GM12872 (cell line): ENCODE measurements around the gene SLC9C1.

Experiments used
- CTCF ChIP-seq: IDR thresholded peaks from 3 replicates; pipeline ENCODE4 v1.5.1; 2011; ENCODE audit warnings: low read depth, mild to moderate bottlenecking, low read length, moderate library complexity; ENCODE audit not compliant: insufficient read depth

Gene SLC9C1

GRCh38 chr3:112320691-112321090 lies 26.7 kb upstream of the SLC9C1 start:
- TF ChIP-seq CTCF, result no peak

GRCh38 chr3:112319516-112320276 lies 25.7 kb upstream of the SLC9C1 start:
- TF ChIP-seq CTCF, result no peak

GRCh38 chr3:112315791-112316190 lies 21.8 kb upstream of the SLC9C1 start:
- TF ChIP-seq CTCF, result no peak

- no peak for TF ChIP-seq CTCF
These were observed 20.6 kb upstream of the SLC9C1 start for GRCh38 chr3:112314649-112315048.

- no peak for TF ChIP-seq CTCF
These were observed 14.3 kb upstream of the SLC9C1 start for GRCh38 chr3:112308151-112308911.

- no peak for TF ChIP-seq CTCF
These were observed 13.5 kb upstream of the SLC9C1 start for GRCh38 chr3:112307557-112307956.

- TF ChIP-seq CTCF, result no peak
These were observed 12.8 kb upstream of the SLC9C1 start for GRCh38 chr3:112306825-112307224.
